ENCODE measurements around the gene HYI.

Gene HYI

GRCh38 chr1:43438953-43439581 is 14.7 kb downstream of the HYI start:
- TF ChIP-seq CTCF (IDR thresholded peaks at IDR 0.05) = no peak

GRCh38 chr1:43438576-43438952 is 15.2 kb downstream of the HYI start:
- no peak for TF ChIP-seq CTCF (IDR thresholded peaks at IDR 0.05)

- TF ChIP-seq CTCF (IDR thresholded peaks at IDR 0.05) = no peak
These were observed 15.7 kb downstream of the HYI start for GRCh38 chr1:43438006-43438405.

GRCh38 chr1:43437031-43437973 is 16.4 kb downstream of the HYI start:
- TF ChIP-seq CTCF (IDR thresholded peaks at IDR 0.05) = no peak

- TF ChIP-seq CTCF (IDR thresholded peaks at IDR 0.05) = no peak
These were observed 17.4 kb downstream of the HYI start for GRCh38 chr1:43436371-43436770.

- TF ChIP-seq CTCF (IDR thresholded peaks at IDR 0.05) = no peak
These were observed 18.3 kb downstream of the HYI start for GRCh38 chr1:43435146-43436145.

- no peak for TF ChIP-seq CTCF (IDR thresholded peaks at IDR 0.05)
These were observed 19.5 kb downstream of the HYI start for GRCh38 chr1:43434256-43434655.
